Ovary (tissue), 9 donors: ENCODE measurements around the gene GALNT15. TPM values are rescaled to one million over a fixed set of nuclear protein-coding genes. Genes with fewer than 3 reads are reported as not detected.

Source experiments
- DNase-seq, 5 donors: peaks; one replicate each; pipeline ENCODE4 v3.0.0-alpha.2; 2019 to 2020
- H3K27ac ChIP-seq, 2 donors: fragments of 200-600 bp; one replicate each; pipeline versions ENCODE4 v1.5.1 to v1.8.0; 2019 to 2022
- H3K27me3 ChIP-seq: fragments of 200-600 bp; one replicate; pipeline ENCODE4 v1.8.0; 2022
- H3K36me3 ChIP-seq: fragments of 200-600 bp; sonication (generic); one replicate; pipeline ENCODE4 v1.5.1; 2019
- H3K4me1 ChIP-seq: one replicate; pipeline ENCODE4 v1.8.1; 2013; ENCODE audit warnings: mild to moderate bottlenecking, moderate library complexity; ENCODE audit not compliant: insufficient read depth
- H3K4me3 ChIP-seq: fragments of 200-600 bp; sonication (generic); one replicate; pipeline ENCODE4 v1.5.1; 2017
- H3K9me3 ChIP-seq, 2 donors: fragments of 200-600 bp in 1 of 2; sonication (generic) in 1 of 2; one replicate each; pipeline versions ENCODE4 v1.5.1 to v1.8.1; 2013 to 2019; ENCODE audit warnings: mild to moderate bottlenecking in 1 of 2, moderate library complexity in 1 of 2
- EP300 ChIP-seq: sonication (generic); formaldehyde crosslinking; IDR thresholded peaks from one replicate; pipeline ENCODE4 v1.6.1; 2017; ENCODE audit warnings: antibody characterized with exemption
- POLR2A ChIP-seq: fragments of 450-650 bp; IDR thresholded peaks from one replicate; pipeline ENCODE4 v1.6.1; 2017; ENCODE audit warnings: antibody characterized with exemption, mild to moderate bottlenecking, moderate library complexity
- WGBS, 3 donors: extraction: QIAGEN DNeasy Blood & Tissue Kit in 1 of 3; methylation state at CpG; one replicate each; pipeline versions ENCODE4 v1.1.5 to v1.1.7; 2013 to 2017; 5-methylcytosine and 5-hydroxymethylcytosine counted together
- intact Hi-C, 4 donors: fragments of 100-400 bp; cut with DNase I; formaldehyde crosslinking; loops; one replicate each; pipeline versions ENCODE4 v1.11.0 to v1.15.1; 2022 to 2023
- polyA plus RNA-seq, 2 donors: library from polyadenylated mRNA; stranded (reverse); fragments of 200-250 nt in 1 of 2; fragments of 350-450 nt in 1 of 2; fragmentation: Illumina TruSeq in 1 of 2; extraction: RNeasy Lipid Tissue Mini Kit (QIAGEN cat#74804) in 1 of 2; gene quantifications; one replicate each; pipeline ENCODE4 v1.2.3, GENCODE V29; 2013 to 2014
- total RNA-seq, 7 donors: library from RNA; depleted of rRNA in 2 of 7; stranded (reverse); fragments of >200 nt in 2 of 7; fragmentation: NEBNext Ultra II Directional in 3 of 7; extraction: Animal tissue kit (Norgen Biotek cat#: 25700) in 3 of 7; gene quantifications; one replicate each; pipeline versions ENCODE4 v1.1.0 to v1.2.4, GENCODE V29; 2016 to 2023
- TF ChIP-seq, protein P1 (sequence below), 3 donors: fragments of 450-650 bp in 2 of 3; fragments of 200-600 bp in 1 of 3; IDR thresholded peaks; one replicate each; pipeline versions ENCODE4 v1.5.1 to v1.8.0; 2016 to 2022; ENCODE audit warnings: antibody characterized with exemption in 3 of 3, mild to moderate bottlenecking in 1 of 3
- donor health status: DM: no; HTN: no; CAD: no; lungs with moderate emphysema.
- donor health status: DM: no; HTN: no; CAD: no.
- donor health status: Bipolar disorder and iron deficiency.
- donor health status: DM: yes; HTN: yes; CAD: no.
- donor health status: DM: no; HTN: no; CAD: no.
- donor health status: DM: yes; HTN: yes; CAD: no.

The GALNT15 gene
- total and polyA plus RNA-seq, 9 donors = 14.5 to 118 (median 28.5) TPM

GRCh38 chr3:16142350-16143025, 32.0 kb upstream of the GALNT15 start:
- Histone ChIP-seq H3K27ac (no peak overlapping the region), H3K4me3 (no peak overlapping the region), H3K36me3 (no peaks in the 10 kb centered on the region), H3K4me1 (peaks cover 16% of the 10 kb centered on the region), H3K9me3 (no peaks in the 10 kb centered on the region), H3K27me3 (no peaks in the 10 kb centered on the region)
- 33 to 41% (median 35%) methylated on average over 5 of the region's 5 CpGs for WGBS, 3 donors
- DNase-seq = no peak
- TF ChIP-seq POLR2A (no peak), EP300 (no peak)
- TF ChIP-seq, protein P1, sequence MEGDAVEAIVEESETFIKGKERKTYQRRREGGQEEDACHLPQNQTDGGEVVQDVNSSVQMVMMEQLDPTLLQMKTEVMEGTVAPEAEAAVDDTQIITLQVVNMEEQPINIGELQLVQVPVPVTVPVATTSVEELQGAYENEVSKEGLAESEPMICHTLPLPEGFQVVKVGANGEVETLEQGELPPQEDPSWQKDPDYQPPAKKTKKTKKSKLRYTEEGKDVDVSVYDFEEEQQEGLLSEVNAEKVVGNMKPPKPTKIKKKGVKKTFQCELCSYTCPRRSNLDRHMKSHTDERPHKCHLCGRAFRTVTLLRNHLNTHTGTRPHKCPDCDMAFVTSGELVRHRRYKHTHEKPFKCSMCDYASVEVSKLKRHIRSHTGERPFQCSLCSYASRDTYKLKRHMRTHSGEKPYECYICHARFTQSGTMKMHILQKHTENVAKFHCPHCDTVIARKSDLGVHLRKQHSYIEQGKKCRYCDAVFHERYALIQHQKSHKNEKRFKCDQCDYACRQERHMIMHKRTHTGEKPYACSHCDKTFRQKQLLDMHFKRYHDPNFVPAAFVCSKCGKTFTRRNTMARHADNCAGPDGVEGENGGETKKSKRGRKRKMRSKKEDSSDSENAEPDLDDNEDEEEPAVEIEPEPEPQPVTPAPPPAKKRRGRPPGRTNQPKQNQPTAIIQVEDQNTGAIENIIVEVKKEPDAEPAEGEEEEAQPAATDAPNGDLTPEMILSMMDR (IDR thresholded peaks at IDR 0.05) = no peak
- intact Hi-C loops = no loop called here

DNA sequence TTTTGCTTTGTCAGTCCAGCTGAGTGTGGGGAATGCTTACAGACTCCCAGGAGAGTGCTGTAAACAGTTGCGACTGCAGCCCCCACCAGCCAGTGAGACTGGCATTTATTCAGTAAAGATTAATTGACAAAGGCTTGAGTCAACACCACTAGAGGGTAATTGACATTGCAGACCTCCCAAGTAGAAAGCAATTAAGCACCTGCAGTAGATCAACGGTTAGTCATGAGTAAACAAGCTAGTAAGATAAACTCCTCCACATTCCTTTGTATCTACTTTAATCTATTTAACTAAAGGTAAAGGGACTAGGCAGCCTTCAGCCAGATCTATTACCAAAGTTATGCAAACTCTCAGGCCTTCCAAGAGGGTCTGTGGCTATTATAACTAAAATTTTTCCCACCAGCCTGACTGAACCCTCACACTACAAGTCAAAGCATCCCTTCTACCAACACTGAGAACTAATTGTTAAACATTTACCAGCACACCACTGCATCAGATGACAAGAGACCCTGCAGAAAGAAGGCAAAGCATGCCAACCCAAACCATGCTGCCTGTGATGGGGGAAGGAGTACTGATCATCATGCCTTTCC, 30.5 kb upstream of the GALNT15 start:
- TF ChIP-seq EP300 = no peak
- no peak for TF ChIP-seq POLR2A
- TF ChIP-seq, protein P1 (IDR thresholded peaks at IDR 0.05) = no peak
- Histone ChIP-seq H3K9me3 (no peaks in the 10 kb centered on the region), H3K27me3 (no peaks in the 10 kb centered on the region), H3K4me3 (no peak overlapping the region), H3K36me3 (no peaks in the 10 kb centered on the region), H3K4me1 (peaks cover 18% of the 10 kb centered on the region), H3K27ac (no peak overlapping the region)
- 41 to 63% (median 47%) methylated on average over 2 of the region's 2 CpGs for WGBS, 3 donors
- DNase-seq = no peak
- intact Hi-C loops = no loop called here

GRCh38 chr3:16145176-16145575, 29.3 kb upstream of the GALNT15 start:
- Histone ChIP-seq H3K36me3 (no peaks in the 10 kb centered on the region), H3K27ac (no peak overlapping the region), H3K27me3 (no peaks in the 10 kb centered on the region), H3K4me3 (no peak overlapping the region), H3K9me3 (no peaks in the 10 kb centered on the region), H3K4me1 (peaks cover 14% of the 10 kb centered on the region)
- WGBS, 3 donors = 95 to 100% (median 98%) methylated on average over 2 of the region's 2 CpGs
- DNase-seq = no peak
- intact Hi-C loops = no loop called here
- TF ChIP-seq, protein P1 (IDR thresholded peaks at IDR 0.05) = no peak
- no peak for TF ChIP-seq EP300
- no peak for TF ChIP-seq POLR2A

DNA sequence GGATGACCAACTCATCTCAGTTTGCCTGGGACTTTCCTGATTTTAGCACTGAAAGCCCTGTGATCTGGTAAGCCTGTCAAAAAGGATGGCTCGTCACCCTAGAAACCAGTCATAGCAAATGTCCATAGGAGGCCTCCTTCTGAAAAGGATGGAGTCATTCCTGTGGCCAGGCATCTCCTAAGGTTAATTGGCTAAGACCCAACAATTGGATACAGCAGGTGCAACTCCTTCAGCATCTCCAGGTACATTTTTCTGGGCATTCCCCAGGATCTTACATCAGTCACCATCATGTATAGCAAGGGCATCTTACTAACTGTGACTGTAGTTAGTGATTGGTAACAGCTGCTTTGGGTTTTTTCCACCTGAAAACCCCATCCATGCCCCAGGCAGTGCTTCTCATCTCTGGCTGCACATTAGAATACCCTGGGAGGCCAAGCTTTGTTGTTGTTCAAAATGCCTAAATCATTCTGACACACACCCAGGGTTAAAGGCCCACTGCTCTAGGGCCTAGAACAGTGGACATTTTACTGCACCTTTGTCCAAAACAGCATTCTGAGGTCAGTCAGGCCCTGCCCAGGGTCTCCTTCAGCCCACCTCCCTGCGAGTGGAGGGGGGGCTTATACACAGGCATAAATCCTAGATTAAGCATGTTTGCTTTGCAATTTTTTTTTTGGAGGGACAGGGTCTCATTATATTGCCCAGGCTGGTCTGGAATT, 28.3 kb upstream of the GALNT15 start:
- Histone ChIP-seq H3K27me3 (no peaks in the 10 kb centered on the region), H3K4me3 (no peak overlapping the region), H3K36me3 (no peaks in the 10 kb centered on the region), H3K4me1 (peaks cover 13% of the 10 kb centered on the region), H3K27ac (no peak overlapping the region), H3K9me3 (no peaks in the 10 kb centered on the region)
- 84 to 89% (median 87%) methylated on average over 2 of the region's 2 CpGs for WGBS, 3 donors
- TF ChIP-seq EP300 (no peak), POLR2A (no peak)
- TF ChIP-seq, protein P1 (IDR thresholded peaks at IDR 0.05) = no peak
- no peak for DNase-seq
- intact Hi-C loops = no loop called here
